Activated CD8-positive, alpha-beta memory T cell treated with anti-CD3 and anti-CD28 coated beads for 48 hours (primary cell): Measurements from ENCODE around the gene GRAMD4.
A peak's percentile ranks its signal among the peaks of the same experiment; 100 is the strongest.

Experiments used
- DNase-seq, 3 experiments: peaks; one replicate each; pipeline ENCODE4 v3.0.0-alpha.2; 2020; ENCODE audit warnings: low read depth in 2 of 3, low spot score in 2 of 3

GRAMD4 gene

DNA sequence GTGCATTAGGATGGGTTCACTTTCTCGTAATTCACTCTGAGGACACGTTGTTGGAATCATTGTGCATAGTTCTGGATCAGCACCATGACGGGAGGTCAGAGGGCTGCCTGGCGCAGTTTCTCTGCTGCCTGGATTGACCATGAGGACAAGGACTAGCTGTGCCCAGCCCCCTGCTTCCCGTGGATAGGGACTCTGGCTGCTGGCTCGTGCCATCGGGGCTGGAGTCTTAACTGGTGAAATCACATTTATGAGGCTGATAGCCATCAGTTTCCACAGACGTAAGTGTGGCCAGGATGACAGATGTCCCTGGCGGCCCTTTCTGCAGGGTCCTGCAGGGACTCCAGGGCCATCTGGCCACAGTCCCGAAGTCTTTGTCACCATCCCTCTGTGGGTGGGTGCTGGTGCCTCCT is 24.1 kb upstream of the GRAMD4 start:
- DNase-seq, result no peak

DNA sequence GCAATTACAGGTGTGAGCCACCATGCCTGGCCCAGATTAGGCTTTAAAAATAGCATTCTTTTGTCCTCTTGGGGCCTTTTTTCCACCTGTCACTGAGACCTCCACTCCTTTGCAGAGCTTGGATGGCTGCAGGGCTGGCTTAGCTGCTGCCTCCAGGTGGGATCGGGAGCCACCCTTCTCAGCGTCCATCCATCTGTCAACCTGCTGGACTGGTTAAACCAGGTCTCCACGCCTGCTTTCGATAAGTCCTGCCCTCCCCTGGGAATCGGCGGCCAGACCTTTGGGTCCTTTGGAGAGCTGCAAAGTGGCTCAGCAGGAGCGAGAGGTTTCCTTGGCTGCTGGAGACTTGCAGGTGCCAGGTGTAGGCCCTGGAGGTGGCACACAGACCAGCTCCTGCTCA is 23.4 kb upstream of the GRAMD4 start:
- no peak for DNase-seq

DNA sequence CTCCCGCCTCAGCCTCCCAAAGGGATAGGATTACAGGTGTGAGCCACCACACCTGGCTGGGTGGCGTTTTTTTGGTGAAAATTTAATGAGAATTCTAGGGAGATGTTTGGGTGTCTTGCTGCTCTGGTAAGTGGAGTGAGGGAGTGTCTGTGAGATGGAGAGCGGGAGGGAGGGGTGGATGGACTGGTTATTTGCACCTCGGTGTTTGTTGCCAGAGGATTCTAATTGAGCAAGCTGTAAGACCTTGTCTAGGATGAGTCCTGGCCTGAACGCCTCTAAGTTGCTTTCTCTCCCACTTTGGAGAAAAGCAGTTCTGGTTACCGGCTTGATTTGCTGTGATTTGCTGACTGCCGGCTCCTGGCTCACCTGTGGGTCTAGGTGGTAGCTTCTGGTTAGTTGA is 22.0 kb upstream of the GRAMD4 start:
- no peak for DNase-seq

DNA sequence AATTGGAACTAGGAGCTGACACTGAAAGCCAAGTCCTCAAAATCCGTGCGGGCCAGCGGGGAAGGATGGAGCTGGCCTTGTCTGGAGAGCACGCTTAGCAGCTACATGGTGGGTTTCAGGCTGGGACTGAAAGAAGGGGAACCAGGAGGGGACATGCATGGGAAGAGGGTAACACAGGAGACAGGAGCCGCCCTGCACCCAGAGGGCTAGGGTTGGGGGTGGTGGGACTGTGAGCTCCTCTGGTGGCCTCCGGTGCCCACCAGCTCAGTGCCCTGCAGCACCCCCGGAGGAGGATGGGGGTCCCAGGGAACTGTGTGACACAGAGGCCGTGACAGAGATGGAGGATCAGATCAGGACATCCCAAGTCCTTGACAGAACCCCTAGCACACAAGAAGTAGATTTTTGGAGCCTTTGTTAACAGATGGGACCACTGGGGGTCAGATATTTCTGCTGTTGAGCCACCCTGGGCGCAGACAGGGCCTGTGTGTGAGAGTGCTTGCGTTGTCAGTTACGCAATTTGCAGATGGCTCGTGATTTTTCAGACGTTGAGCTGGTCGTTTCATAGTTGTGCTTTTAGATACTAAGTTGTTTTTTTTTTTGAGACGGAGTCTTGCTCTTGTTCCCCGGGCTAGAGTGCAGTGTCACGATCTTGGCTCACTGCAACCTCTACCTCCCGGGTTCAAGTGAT is 21.3 kb upstream of the GRAMD4 start:
- no peak for DNase-seq

DNA sequence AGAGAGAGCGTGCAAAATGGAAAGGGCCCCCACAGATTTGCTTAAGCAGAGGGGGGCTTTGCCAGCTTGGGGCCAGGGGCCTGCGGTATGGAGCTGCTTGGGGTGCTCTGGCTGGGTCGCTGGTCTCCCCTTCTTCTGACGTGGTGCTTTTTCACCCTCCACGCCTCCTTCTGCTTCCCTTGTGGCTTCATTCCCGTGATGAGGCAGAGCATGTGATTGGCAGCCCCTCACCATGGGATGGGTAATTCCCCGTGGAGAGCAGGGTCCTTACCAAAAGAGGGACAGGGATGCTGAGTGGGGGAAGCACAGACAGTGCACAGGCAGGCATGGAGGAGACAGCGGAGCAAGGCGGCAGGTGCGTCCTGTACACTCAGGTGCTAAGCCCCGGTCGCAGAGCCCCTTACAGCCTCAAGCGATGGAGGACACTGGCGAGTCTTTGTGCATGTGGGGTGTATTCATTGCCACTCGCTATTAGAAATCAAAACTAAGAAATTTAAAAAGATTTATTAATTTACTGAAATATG is 19.9 kb upstream of the GRAMD4 start:
- DNase-seq, result no peak

DNA sequence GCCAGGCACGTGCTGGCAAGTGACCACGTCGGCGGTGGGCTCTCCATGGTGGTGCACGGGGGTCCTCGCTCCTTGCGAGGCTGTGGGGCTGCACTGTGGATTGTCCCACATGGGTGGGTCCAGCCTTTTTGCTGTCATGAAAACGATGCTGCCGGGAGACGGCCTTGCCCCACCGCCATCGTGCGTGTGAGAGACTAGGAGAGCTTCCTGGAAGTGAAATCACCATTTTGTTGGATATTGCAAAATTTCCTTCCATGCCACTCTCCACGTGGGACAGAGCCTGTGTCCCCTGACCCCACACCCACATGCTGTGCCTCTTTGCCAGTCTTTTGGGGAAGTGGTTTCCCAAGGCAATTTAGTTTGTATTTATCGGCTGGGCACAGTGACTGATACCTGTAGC is 18.2 kb upstream of the GRAMD4 start:
- no peak for DNase-seq

DNA sequence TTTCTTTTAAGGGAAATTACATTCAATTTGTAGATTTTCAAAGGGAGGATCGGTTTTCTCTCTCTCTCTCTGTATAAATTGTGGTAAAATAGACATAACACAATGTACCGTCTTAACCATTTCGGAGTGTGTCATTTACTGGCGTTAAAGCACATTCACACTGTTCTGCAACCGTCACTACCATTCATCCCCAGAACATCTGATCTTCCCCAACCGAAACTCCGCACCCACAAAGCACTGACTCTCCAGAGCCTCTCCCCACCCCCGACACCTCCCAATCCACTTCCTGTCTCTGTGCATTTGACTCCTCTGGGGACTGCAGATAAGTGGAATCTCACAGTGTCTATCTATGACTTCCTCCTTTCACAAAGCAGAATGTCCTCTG is 15.9 kb upstream of the GRAMD4 start:
- peak; percentile 33 to 51 (median 42) for DNase-seq

DNA sequence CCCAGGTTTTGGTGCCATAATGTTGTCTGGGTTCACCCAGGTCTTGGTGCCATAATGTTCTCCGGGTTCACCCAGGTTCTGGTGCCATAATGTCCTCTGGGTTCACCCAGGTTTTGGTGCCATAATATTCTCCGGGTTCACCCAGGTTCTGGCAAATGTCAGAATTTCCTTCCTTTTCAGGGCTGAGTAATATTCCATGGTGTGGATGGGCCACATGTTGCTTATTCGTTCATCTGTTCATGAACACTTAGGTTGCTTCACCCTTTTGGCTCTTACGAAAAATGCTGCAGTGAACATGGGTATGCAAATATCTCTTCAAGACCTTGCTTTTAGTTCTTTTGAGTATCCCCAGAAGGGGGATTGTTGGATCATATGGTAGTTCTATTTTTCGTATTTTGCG is 15.1 kb upstream of the GRAMD4 start:
- DNase-seq, result no peak

DNA sequence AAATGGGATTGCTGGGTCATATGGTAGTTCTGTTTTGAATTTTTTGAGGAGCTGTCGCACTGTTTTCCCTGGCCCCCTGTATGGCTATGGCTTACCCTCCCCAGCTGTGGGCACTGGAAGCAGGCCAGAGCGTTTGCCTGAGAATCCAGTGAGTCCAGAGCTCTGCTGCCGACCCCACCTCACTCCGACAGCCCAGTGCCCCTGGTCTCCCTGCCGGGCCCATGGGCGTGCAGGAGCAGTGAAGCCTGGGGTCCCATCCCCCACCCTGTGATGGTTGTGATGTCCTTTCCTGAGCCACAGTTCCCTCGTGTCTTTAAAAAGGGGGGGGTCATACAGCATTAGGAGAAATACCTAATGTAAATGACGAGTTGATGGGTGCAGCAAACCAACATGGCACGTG is 13.3 kb upstream of the GRAMD4 start:
- DNase-seq, result no peak

DNA sequence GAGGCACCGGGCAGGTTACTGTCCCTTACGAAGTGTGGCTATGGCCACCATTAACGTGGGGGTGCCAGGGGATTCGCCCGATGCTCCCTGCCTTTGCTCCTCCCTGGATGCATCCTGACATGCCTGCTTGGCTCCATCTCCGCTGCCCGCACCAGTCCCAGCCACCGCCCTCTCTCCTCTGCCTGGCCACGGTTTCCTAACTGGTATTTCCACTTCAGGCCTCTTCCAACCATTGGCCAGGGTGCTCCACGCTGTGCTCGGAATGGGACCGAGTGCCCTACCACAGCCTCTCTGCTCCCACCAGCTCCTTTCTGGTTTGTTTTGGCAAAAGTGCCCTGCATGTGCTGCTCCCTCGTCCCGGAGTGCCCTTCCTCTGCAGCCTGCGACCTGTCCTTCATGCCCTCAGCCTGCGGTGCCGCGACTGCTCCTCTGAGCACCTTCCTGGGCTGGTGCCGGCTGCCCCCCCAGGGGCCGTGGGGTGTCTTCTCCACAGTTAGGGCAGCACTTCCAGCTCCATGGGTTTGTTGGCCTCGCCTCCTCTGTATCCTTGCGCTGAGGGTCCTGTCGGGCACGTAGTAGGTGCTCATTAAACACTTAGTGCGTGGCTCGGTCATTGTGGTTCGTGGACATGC is 12.6 kb upstream of the GRAMD4 start:
- no peak for DNase-seq

DNA sequence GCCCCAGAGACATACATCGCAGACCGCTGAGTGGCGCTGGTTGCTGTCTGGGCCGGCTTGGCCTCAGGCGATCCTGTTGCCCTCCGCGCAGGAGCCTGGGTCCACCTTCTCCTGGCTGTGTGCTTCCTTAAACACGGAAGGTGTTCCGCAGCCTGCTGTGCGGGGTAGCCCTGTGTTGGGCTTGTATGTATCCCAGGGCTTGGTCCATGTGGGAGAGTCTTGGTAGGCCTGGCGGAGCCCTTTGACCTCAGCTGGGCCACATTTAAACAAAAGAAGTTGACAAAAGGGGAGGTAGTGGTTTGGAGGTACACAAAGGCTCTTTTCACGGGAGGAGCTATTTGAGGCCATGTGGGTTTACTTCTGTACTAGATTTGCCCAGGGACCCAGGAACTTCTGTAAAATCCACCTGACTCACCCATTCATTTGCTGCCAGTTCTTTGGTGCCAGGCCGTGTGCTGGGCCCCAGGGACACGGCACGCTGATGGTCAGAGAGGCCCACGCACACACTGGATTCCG is 11.0 kb upstream of the GRAMD4 start:
- no peak for DNase-seq

DNA sequence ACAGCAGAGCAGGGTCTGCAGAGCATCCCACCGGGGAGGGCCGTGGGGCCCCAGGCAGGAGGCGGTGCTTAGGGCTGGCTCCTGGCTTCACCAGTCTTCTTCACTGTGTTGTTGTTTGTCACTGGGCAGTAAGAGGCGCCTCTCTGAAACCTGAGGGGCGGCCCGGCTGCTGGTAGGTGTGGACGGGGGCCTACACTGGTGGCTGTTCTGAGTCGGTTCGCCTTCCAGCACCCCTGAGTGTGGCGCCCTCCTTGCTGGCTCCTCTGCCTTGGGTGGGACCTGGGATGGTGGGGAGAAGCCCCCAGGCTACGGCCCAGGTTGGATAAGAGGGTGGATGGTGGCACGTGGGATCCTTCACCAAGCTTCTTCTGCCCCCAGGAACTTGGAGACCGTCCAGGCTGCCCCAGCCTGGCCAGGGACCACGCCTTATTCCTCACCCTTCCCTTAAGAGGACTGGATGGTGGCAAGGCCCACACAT is 10.4 kb upstream of the GRAMD4 start:
- DNase-seq, result no peak

DNA sequence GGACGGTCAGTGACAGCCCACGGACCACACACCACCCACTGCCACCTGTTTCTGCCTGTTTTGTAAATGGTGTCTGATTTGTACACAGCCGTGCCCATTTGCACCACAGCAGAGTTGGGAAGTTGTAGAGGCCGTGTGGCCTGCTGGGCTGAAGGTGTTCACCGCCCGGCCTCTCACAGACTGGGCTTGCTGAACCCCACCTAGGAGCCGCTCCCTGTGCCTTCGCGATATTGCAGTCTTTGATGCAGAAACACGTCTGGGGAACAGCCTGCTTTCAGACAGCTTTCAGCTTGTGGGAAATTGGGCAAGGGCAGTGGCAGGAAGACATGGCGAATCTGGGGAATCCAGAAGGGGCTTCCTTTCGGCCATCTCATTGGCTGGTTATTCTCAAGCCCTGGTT is 9.8 kb upstream of the GRAMD4 start:
- no peak for DNase-seq

DNA sequence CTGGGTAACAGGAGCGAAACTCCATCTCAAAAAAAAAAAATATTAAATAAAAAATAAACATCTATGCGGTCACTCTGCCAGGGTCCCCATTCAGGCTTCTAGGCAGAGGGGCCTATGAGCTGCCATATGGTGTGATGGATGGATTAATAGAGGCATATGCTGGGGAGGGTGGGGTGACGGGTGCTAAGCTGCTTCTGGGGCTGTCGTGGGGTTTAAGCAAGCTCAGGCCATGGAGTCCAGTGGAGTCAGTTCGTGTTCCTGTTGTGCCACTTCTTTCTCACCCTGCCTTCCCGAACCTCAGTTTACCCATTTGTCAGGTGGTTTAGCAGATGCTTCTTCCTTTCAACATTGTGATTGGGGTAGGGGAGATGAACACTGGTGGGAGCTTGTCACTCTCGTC is 9.0 kb upstream of the GRAMD4 start:
- DNase-seq, result no peak

DNA sequence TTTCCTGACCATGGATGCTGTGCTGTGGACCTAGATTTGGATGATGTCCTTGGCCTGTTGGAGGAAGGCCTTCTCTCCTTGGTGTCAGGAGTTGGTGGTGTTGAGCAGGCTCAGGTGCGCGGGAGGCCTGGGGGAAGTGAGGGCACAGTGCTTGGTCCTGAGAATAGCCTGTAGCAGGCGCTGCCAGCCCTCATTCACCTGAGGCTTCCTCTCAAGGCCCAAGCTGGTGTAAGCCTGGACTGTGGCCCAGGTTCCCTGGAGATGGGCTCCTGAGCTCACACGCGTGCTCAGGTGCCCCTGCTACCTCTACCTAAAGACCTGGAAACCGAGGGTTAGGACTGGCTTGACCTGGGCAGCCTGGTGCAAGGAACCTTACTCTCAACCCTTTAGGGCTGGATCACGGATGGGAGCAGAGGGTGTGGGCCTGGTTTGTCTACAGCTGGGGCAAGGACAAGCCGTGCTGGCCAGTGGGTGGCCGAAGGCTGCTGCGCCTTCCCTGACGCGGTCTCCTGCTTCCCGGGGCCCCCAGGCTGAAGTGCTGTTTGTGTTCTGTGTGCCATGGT is 7.8 kb upstream of the GRAMD4 start:
- no peak for DNase-seq

DNA sequence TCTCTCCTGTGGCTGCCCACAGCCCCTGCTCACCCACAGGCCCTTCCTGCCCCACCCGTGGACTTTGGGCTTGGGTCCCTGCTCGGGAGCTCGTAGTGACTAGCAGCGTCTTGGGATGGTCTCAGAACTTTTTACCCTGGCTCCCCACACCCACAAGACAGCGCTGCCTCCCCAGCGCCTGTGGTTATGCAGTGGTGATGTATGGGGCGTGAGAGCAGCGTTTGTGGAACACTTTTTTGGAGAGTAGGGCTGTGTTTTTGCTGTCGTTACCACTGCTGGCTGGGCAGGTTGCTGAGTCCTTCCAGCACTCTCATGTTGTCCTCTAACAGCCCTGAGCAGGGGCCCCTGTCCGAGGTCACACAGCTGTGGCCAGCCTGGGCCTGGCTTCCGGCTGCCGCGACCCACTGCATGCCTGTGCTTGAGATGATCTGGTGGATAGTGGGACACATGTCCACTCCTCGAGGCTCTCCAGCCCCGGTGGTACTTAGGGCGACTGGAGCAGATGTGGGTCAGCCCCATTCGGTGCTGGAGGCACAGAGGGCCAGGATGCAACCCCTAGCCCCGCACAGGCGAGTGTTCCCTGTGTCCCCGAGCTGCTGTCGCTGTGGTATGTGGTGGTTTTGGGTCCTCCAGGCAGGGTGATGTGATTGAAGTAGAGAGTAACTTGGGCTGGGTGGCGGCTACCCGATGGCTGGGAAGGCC is 7.1 kb upstream of the GRAMD4 start:
- peak in 2 of 3 experiments; percentile 8 to 29 for DNase-seq

DNA sequence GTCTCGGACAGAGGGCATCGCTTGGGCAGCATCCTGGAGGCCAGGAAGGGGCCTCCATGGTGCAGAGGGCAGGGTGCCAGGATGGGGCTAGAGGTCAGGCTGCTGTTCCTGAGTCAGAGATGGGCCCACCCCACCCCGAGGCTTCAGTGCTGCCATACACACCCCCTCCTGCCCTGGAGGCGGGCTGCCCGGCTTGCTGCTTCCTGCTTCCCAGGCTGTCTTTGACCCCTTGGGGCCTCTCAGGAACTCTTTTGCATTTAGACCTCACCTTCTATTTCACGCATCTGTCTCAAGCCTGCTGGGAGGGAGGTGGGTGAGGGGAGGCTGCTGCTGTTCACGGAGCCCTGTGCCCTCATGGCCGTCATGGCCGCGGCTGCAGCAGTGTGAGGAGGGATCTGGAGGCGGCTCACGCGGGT is 6.6 kb upstream of the GRAMD4 start:
- DNase-seq, result peak in 1 of 3 experiments; percentile 3

DNA sequence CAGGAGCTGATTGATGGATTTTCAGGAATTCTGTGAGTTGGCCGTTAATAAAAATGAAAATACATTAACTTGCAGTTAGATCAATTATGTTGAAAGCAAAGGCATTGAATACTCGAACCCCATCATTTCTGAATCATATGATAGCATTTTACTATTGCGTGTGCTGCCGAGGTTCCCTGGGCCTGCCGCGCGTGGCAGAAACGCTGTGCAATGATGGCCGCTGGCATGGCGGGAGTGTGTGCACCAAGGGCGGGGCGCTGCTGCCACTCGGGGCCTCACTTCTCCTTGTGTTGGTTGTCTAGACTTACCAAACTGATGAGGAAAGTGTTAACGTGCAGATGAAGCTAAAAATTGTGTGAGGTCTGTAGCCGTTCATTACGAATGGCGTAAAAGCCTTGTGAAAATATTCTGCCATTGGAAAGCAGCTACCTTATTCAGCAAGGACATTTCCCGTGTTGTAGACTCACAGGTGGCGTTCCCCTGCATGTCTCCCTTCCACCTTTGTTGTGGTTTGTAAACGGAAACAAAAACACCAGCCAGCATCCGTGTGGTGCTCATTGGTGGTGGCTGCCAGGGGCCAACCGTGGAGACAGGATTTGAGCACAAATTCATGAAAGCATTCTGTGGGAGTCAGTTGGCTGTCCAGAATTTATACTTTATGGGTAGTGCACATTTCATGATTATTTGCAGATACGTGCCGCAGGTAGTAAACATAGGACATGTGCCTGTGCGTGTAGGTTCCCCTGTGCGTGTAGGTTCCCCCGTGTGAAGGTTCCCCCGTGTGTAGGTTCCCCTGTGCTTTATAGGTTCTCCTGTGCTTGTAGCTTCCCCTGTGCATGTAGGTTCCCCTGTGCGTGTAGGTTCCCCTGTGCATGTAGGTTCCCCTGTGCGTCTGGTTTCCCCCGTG is 5.9 kb upstream of the GRAMD4 start:
- peak; percentile 25 to 32 (median 30) for DNase-seq

DNA sequence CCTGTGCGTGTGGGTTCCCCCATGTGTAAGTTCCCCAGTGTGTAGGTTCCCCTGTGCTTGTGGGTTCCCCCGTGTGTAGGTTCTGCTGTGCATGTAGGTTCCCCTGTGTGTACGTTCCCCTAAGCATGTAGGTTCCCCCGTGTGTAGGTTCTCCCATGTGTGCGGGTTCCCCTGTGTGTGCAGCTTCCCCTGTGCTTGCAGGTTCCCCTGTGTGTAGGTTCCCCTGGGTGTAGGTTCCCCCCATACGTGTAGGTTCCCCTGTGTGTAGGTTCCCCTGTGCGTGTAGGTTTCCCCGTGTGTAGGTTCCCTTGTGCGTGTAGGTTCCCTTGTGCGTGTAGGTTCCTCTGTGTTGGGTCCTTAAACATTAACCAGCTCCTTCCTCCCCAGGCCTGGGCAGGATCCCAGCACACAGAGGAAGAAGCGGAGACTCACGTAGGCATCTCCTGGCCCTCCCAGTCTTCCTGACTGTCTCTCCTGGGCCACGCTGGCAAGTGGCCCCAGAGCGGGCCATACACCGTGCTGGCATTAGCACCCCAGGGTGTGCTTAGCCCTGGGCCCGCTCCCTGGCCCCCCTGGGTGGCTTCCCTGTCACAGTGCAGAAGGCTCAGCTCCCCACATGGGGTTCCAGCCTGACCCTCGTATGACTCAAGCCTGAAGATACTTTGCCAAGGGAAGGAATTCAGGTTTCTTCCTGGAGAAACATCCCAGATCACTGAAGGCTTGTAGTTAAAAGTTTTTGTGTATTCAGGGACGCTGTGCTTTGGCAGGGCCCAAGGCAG is 2.8 kb upstream of the GRAMD4 start:
- no peak for DNase-seq
